LoVo (cell line): ENCODE data around the gene FTCD.
"Not testable (repeated sequence)": the region's sequence is repeated elsewhere in the genome, so short reads cannot be mapped to it uniquely, and the experiment has no call there.

ENCODE experiments used
- DNase-seq: peaks from one replicate; pipeline ENCODE4 v3.0.0-alpha.2; 2016; ENCODE audit warnings: low spot score

The FTCD gene

GRCh38 chr21:46140352-46141003 lies 14.9 kb downstream of the FTCD start:
- not testable (repeated sequence) for DNase-seq

GRCh38 chr21:46139686-46140085 lies 15.7 kb downstream of the FTCD start:
- DNase-seq: no peak

- no peak for DNase-seq
Measured at GRCh38 chr21:46138383-46138970, 16.9 kb downstream of the FTCD start.

- DNase-seq: no peak
Measured at GRCh38 chr21:46137908-46138307, 17.5 kb downstream of the FTCD start.

GRCh38 chr21:46136739-46137349 lies 18.5 kb downstream of the FTCD start:
- no peak for DNase-seq

GRCh38 chr21:46135782-46136395 lies 19.5 kb downstream of the FTCD start:
- no peak for DNase-seq

- no peak for DNase-seq
Measured at GRCh38 chr21:46131838-46132651, 23.3 kb downstream of the FTCD start.

- no peak for DNase-seq
Measured at GRCh38 chr21:46131588-46131837, 23.9 kb downstream of the FTCD start.

GRCh38 chr21:46130831-46131587 lies 24.4 kb downstream of the FTCD start:
- no peak for DNase-seq

GRCh38 chr21:46129846-46130651 lies 25.3 kb downstream of the FTCD start:
- no peak for DNase-seq

GRCh38 chr21:46128933-46129571 lies 26.3 kb downstream of the FTCD start:
- no peak for DNase-seq

GRCh38 chr21:46128106-46128932 lies 27.1 kb downstream of the FTCD start:
- no peak for DNase-seq

- no peak for DNase-seq
Measured at GRCh38 chr21:46127239-46128105, 27.9 kb downstream of the FTCD start.

- no peak for DNase-seq
Measured at GRCh38 chr21:46126309-46127238, 28.8 kb downstream of the FTCD start.

- no peak for DNase-seq
Measured at GRCh38 chr21:46125846-46126301, 29.5 kb downstream of the FTCD start.

- DNase-seq: no peak
Measured at GRCh38 chr21:46124926-46125845, 30.2 kb downstream of the FTCD start.
